Nephron (organoid): ENCODE data around the gene MPC2.
"Not testable (repeated sequence)": the region's sequence is repeated elsewhere in the genome, so short reads cannot be mapped to it uniquely, and the experiment has no call there.

Source experiments
- H3K27ac Mint-ChIP-seq, 3 experiments: 2 replicates each; pipeline ENCODE4 v1.8.0; 2020; ENCODE audit warnings: mixed read lengths in 3 of 3, mild to moderate bottlenecking in 2 of 3, moderate library complexity in 1 of 3
- H3K27me3 Mint-ChIP-seq: 2 replicates; pipeline ENCODE4 v1.8.0; 2021; ENCODE audit warnings: low read depth, mild to moderate bottlenecking, moderate library complexity, mixed read lengths
- H3K36me3 Mint-ChIP-seq: 2 replicates; pipeline ENCODE4 v1.8.0; 2020; ENCODE audit warnings: low read depth, mixed read lengths
- H3K4me1 Mint-ChIP-seq: 2 replicates; pipeline ENCODE4 v1.8.0; 2020; ENCODE audit warnings: mixed read lengths
- H3K4me3 Mint-ChIP-seq, 3 experiments: 2 replicates each; pipeline ENCODE4 v1.8.0; 2020; ENCODE audit warnings: mild to moderate bottlenecking in 3 of 3, mixed read lengths in 3 of 3, moderate library complexity in 2 of 3
- H3K9me3 Mint-ChIP-seq: 2 replicates; pipeline ENCODE4 v1.8.0; 2020; ENCODE audit warnings: mixed read lengths
- CTCF ChIP-seq, 3 experiments: fragments of 200-600 bp; sonication (generic); IDR thresholded peaks; one replicate each; pipeline ENCODE4 v1.5.0; 2021; ENCODE audit warnings: antibody characterized with exemption in 3 of 3; ENCODE audit not compliant: unreplicated experiment in 3 of 3

Gene MPC2

GRCh38 chr1:167899253-167899681, 37.6 kb downstream of the MPC2 start:
- Mint-ChIP-seq H3K36me3 (no peaks in the 10 kb centered on the region), H3K27ac (no peak overlapping the region), H3K9me3 (no peaks in the 10 kb centered on the region), H3K4me3 (no peak overlapping the region), H3K27me3 (no peaks in the 10 kb centered on the region), H3K4me1 (peaks cover 5% of the 10 kb centered on the region)
- no peak for TF ChIP-seq CTCF (IDR thresholded peaks at IDR 0.05; ENCODE audit: unreplicated experiment in 3 of 3)

GRCh38 chr1:167898578-167899222, 38.2 kb downstream of the MPC2 start:
- no peak for TF ChIP-seq CTCF (IDR thresholded peaks at IDR 0.05; ENCODE audit: unreplicated experiment in 3 of 3)

GRCh38 chr1:167893798-167894197, 43.1 kb downstream of the MPC2 start:
- no peak overlapping the region for H3K27ac Mint-ChIP-seq
- H3K36me3 Mint-ChIP-seq, result no peaks in the 10 kb centered on the region
- no peaks in the 10 kb centered on the region for H3K4me1 Mint-ChIP-seq
- peaks cover 7% of the 10 kb centered on the region for H3K9me3 Mint-ChIP-seq
- no peaks in the 10 kb centered on the region for H3K27me3 Mint-ChIP-seq
- no peak for TF ChIP-seq CTCF (IDR thresholded peaks at IDR 0.05; ENCODE audit: unreplicated experiment in 3 of 3)
- H3K4me3 Mint-ChIP-seq, result no peak overlapping the region

More at GRCh38 chr1:167898578-167899222, 38.2 kb downstream of the MPC2 start:
- no peak overlapping the region for H3K27ac Mint-ChIP-seq
- no peaks in the 10 kb centered on the region for H3K9me3 Mint-ChIP-seq
- H3K27me3 Mint-ChIP-seq, result no peaks in the 10 kb centered on the region
- no peak overlapping the region for H3K4me3 Mint-ChIP-seq
- H3K4me1 Mint-ChIP-seq, result peaks cover 2% of the 10 kb centered on the region
- H3K36me3 Mint-ChIP-seq, result no peaks in the 10 kb centered on the region

GRCh38 chr1:167890400-167890799, 46.5 kb downstream of the MPC2 start:
- TF ChIP-seq CTCF (IDR thresholded peaks at IDR 0.05; ENCODE audit: unreplicated experiment in 3 of 3), result no peak
- no peak overlapping the region for H3K4me3 Mint-ChIP-seq
- H3K27me3 Mint-ChIP-seq, result no peaks in the 10 kb centered on the region
- no peaks in the 10 kb centered on the region for H3K4me1 Mint-ChIP-seq
- peaks cover 14% of the 10 kb centered on the region for H3K9me3 Mint-ChIP-seq
- H3K27ac Mint-ChIP-seq, result no peak overlapping the region
- no peaks in the 10 kb centered on the region for H3K36me3 Mint-ChIP-seq

- not testable (repeated sequence) for H3K27me3 Mint-ChIP-seq, H3K4me1 Mint-ChIP-seq, H3K27ac Mint-ChIP-seq, H3K4me3 Mint-ChIP-seq, H3K36me3 Mint-ChIP-seq
- H3K9me3 Mint-ChIP-seq, result peaks cover 18% of the 10 kb centered on the region
Measured at GRCh38 chr1:167887187-167887586, 49.7 kb downstream of the MPC2 start.

GRCh38 chr1:167882376-167882775, 54.5 kb downstream of the MPC2 start:
- TF ChIP-seq CTCF (IDR thresholded peaks at IDR 0.05; ENCODE audit: unreplicated experiment in 3 of 3), result no peak
- no peaks in the 10 kb centered on the region for H3K27me3 Mint-ChIP-seq
- H3K4me3 Mint-ChIP-seq, result no peak overlapping the region

More at GRCh38 chr1:167882376-167882775, 54.5 kb downstream of the MPC2 start:
- Mint-ChIP-seq H3K36me3 (no peaks in the 10 kb centered on the region), H3K4me1 (no peaks in the 10 kb centered on the region), H3K9me3 (peaks cover 4% of the 10 kb centered on the region), H3K27ac (no peak overlapping the region)
